ENCODE measurements around the gene MRS2. TPM values are rescaled to one million over a fixed set of nuclear protein-coding genes. Genes with fewer than 3 reads are reported as not detected.

Gene MRS2
- total RNA-seq, 1 experiment from 2014 or later, result 85.8 TPM

GRCh38 chr6:24436979-24437378 lies 34.2 kb downstream of the MRS2 start:
- H3K4me1 ChIP-seq (ENCODE audit: insufficient read depth, low read length), result no peaks in the 10 kb centered on the region

More at GRCh38 chr6:24436979-24437378, 34.2 kb downstream of the MRS2 start:
- no peaks in the 10 kb centered on the region for H3K27me3 ChIP-seq (ENCODE audit: insufficient read depth, low read length)
- no peak for DNase-seq
- no peaks in the 10 kb centered on the region for H3K79me1 ChIP-seq (ENCODE audit: insufficient read depth, low read depth, low read length, poor library complexity, severe bottlenecking)
- H3K9me3 ChIP-seq (ENCODE audit: control insufficient read depth, low read depth, low read length), result no peaks in the 10 kb centered on the region
- no peak overlapping the region for H3T11ph ChIP-seq (ENCODE audit: low read length)
- Mint-ChIP-seq H3K27ac (0 out of 7 replicates have a peak overlapping the region, but pooled peaks of 1 of the 3 experiments have one; percentile 26), H3K9me3 (no peaks in the 10 kb centered on the region), H3K36me3 (ENCODE audit: insufficient read depth in 1 of 3, low read depth in 3 of 3) (peaks cover 0 to 6% (median 5%) of the 10 kb centered on the region in 3 experiments; a peak in 3 of 7 replicates), H3K4me1 (no peaks in the 10 kb centered on the region), H3K4me3 (no peak overlapping the region), H3K27me3 (ENCODE audit: low read depth) (no peaks in the 10 kb centered on the region)
- H4K8ac ChIP-seq (replicated peaks; ENCODE audit: insufficient read length, low read depth, low read length), result no peak overlapping the region
- H3K27ac ChIP-seq (ENCODE audit: insufficient read length, low read depth, low read length), result no peak overlapping the region
- no peaks in the 10 kb centered on the region for H4K20me1 ChIP-seq (ENCODE audit: control insufficient read depth, insufficient read depth, insufficient read length)
- H3K14ac ChIP-seq (ENCODE audit: insufficient read depth, low read length), result no peak overlapping the region
- no peaks in the 10 kb centered on the region for H3K23me2 ChIP-seq (ENCODE audit: insufficient read length, low read depth, low read length, poor library complexity, severe bottlenecking)
- H2BK15ac ChIP-seq (ENCODE audit: low read depth, low read length), result no peak overlapping the region
- H2AK5ac ChIP-seq (ENCODE audit: insufficient read length, low read length), result no peak overlapping the region
- no peak overlapping the region for H3K4me2 ChIP-seq (ENCODE audit: insufficient read depth, insufficient read length, low read length)
- H4K5ac ChIP-seq (ENCODE audit: insufficient read length, low read depth, low read length), result no peak overlapping the region
- H2BK120ac ChIP-seq (ENCODE audit: low read depth, low read length, poor library complexity, severe bottlenecking), result no peak overlapping the region
- no peak overlapping the region for H3K18ac ChIP-seq (ENCODE audit: insufficient read length, low read depth, low read length)
- TF ChIP-seq, protein P1, sequence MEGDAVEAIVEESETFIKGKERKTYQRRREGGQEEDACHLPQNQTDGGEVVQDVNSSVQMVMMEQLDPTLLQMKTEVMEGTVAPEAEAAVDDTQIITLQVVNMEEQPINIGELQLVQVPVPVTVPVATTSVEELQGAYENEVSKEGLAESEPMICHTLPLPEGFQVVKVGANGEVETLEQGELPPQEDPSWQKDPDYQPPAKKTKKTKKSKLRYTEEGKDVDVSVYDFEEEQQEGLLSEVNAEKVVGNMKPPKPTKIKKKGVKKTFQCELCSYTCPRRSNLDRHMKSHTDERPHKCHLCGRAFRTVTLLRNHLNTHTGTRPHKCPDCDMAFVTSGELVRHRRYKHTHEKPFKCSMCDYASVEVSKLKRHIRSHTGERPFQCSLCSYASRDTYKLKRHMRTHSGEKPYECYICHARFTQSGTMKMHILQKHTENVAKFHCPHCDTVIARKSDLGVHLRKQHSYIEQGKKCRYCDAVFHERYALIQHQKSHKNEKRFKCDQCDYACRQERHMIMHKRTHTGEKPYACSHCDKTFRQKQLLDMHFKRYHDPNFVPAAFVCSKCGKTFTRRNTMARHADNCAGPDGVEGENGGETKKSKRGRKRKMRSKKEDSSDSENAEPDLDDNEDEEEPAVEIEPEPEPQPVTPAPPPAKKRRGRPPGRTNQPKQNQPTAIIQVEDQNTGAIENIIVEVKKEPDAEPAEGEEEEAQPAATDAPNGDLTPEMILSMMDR (conservative IDR thresholded peaks at IDR 0.05), result no peak
- no peak overlapping the region for H2BK5ac ChIP-seq (ENCODE audit: insufficient read length, low read length)
- H2BK20ac ChIP-seq (ENCODE audit: low read depth, low read length, poor library complexity, severe bottlenecking), result no peak overlapping the region
- H4K91ac ChIP-seq (ENCODE audit: insufficient read length, low read depth, low read length), result no peak overlapping the region
- no peak overlapping the region for H3K9ac ChIP-seq (ENCODE audit: extremely low read depth, insufficient read length, low read length)
- no peak overlapping the region for H3K23ac ChIP-seq (ENCODE audit: insufficient read length, low read depth, low read length)
- H2AFZ ChIP-seq (ENCODE audit: low read length), result no peak overlapping the region
- no peak overlapping the region for H3K56ac ChIP-seq (ENCODE audit: insufficient read length, low read depth, low read length)
- WGBS (ENCODE audit: extremely low coverage, insufficient read length, low lambda C conversion rate), result no CpG with 5 or more reads among the region's 14 CpGs
- no peaks in the 10 kb centered on the region for H3K79me2 ChIP-seq (ENCODE audit: insufficient read depth, low read length)
- no peak overlapping the region for H3K4ac ChIP-seq (ENCODE audit: low read depth, low read length)
- H2BK12ac ChIP-seq (ENCODE audit: insufficient read length, low read depth, low read length), result no peak overlapping the region

All from H9 (cell line).